Measurements from ENCODE around the gene SHOC2.

Gene SHOC2

DNA sequence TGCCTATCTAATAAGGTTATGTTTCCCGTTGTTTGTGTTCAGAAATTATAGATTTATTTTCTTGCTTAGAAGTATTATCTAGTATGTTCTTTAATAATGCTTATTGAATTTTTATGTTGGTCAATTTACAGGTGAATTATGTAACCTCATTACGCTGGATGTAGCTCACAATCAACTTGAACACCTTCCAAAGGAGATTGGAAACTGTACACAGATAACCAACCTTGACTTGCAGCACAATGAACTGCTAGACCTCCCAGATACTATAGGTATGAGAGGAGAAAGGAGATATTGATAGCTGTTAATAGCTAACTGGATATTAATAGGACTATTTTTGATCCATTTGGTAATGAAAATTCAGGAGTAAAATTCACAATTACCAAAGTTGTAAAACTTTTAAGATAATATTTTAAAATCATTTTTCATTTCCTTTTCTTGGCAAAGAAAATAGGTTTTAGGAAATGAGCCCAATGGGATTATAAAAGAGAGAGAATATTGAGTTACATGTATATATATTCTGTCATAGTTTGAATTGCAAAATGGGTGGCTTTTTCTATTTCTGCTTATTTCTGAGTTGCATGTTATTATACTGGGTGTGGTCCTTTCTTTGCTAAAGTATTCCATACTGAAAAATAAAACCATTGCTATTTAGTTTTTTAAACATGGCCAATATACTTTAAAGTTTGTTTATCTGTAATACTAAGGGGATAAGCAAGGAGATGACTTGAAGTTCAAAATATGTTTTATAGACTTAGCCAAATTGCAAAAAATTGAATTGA lies 66.3 kb downstream of the SHOC2 start:
- Histone ChIP-seq H3K9me3 (ENCODE audit: control insufficient read depth in 2 of 2, low read length in 2 of 2) (no peaks in the 10 kb centered on the region), H3K27ac (ENCODE audit: low read length) (no peak overlapping the region), H3K36me3 (ENCODE audit: control insufficient read depth in 2 of 2, insufficient read depth in 2 of 2, low read length in 2 of 2) (no peaks in the 10 kb centered on the region), H3K4me1 (ENCODE audit: control insufficient read depth, insufficient read depth, low read length) (no peaks in the 10 kb centered on the region), H3K27me3 (ENCODE audit: control insufficient read depth in 1 of 2, insufficient read depth in 2 of 2, low read length in 2 of 2) (no peaks in the 10 kb centered on the region), H3K4me3 (ENCODE audit: low read length in 2 of 2) (no peak overlapping the region), H3K9ac (ENCODE audit: low read length in 2 of 2) (no peak overlapping the region)

DNA sequence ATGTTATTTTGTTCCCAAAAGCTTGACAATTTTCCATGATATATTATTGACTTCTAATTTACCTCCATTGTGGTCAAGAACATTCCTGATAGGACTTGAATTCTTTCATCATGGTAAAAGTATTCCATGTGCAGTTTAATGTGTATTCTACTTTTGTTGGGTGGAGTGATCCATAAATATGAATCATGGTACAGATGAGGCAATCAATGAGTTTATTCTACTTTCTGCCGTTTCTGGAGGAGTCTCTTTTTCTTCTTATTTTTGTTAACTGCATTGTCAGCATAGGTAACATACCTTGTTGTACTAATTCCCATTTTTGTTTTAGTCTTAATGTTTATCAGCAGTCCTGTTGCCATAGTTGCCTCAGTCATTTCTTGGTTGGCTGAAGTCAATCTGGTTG lies 69.6 kb downstream of the SHOC2 start:
- Histone ChIP-seq H3K9me3 (ENCODE audit: control insufficient read depth in 2 of 2, low read length in 2 of 2) (no peaks in the 10 kb centered on the region), H3K9ac (ENCODE audit: low read length in 2 of 2) (no peak overlapping the region), H3K4me3 (ENCODE audit: low read length in 2 of 2) (no peak overlapping the region), H3K4me1 (ENCODE audit: control insufficient read depth, insufficient read depth, low read length) (no peaks in the 10 kb centered on the region), H3K27me3 (ENCODE audit: control insufficient read depth in 1 of 2, insufficient read depth in 2 of 2, low read length in 2 of 2) (no peaks in the 10 kb centered on the region), H3K27ac (ENCODE audit: low read length) (no peak overlapping the region), H3K36me3 (ENCODE audit: control insufficient read depth in 2 of 2, insufficient read depth in 2 of 2, low read length in 2 of 2) (no peaks in the 10 kb centered on the region)

DNA sequence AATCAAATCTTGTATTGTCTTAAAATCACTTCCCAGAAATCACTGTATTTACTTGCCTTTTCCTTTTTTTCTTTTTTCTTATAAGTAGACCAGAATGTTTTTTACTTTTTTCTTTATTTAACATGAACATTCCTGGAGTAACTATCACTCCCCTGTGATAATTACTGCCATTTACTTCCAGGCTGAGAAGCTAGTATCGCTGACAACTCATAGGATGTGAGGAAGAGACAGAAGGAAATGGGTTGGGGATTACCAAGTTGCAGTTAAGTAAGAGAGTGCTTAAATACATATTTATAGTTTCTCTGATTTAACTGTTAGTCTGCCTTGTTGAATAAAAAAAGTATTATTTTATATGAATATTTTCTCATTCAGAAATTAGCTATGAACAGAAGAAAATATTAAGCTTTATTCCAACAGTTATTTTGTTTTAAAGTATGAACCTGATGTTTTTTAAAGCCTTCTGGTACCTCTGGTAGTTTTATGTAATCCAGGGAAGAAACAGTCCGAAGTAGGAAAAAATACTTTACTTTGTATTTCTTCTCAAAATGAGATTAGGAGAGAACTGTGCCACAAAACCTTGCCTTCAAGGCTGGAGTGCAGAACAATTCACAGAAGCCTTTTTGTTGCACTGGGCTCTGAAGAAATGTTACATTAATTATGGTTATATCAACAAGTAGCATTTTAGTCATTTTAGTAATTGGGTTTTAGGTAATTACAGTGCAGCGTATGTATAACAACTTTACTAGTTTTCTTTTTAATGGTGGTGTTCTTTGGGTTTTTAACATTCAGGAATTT lies 72.8 kb downstream of the SHOC2 start:
- Histone ChIP-seq H3K4me3 (ENCODE audit: low read length in 2 of 2) (no peak overlapping the region), H3K9me3 (ENCODE audit: control insufficient read depth in 2 of 2, low read length in 2 of 2) (no peaks in the 10 kb centered on the region), H3K27ac (ENCODE audit: low read length) (no peak overlapping the region), H3K9ac (ENCODE audit: low read length in 2 of 2) (no peak overlapping the region), H3K36me3 (ENCODE audit: control insufficient read depth in 2 of 2, insufficient read depth in 2 of 2, low read length in 2 of 2) (no peaks in the 10 kb centered on the region), H3K4me1 (ENCODE audit: control insufficient read depth, insufficient read depth, low read length) (no peaks in the 10 kb centered on the region), H3K27me3 (ENCODE audit: control insufficient read depth in 1 of 2, insufficient read depth in 2 of 2, low read length in 2 of 2) (no peaks in the 10 kb centered on the region)

DNA sequence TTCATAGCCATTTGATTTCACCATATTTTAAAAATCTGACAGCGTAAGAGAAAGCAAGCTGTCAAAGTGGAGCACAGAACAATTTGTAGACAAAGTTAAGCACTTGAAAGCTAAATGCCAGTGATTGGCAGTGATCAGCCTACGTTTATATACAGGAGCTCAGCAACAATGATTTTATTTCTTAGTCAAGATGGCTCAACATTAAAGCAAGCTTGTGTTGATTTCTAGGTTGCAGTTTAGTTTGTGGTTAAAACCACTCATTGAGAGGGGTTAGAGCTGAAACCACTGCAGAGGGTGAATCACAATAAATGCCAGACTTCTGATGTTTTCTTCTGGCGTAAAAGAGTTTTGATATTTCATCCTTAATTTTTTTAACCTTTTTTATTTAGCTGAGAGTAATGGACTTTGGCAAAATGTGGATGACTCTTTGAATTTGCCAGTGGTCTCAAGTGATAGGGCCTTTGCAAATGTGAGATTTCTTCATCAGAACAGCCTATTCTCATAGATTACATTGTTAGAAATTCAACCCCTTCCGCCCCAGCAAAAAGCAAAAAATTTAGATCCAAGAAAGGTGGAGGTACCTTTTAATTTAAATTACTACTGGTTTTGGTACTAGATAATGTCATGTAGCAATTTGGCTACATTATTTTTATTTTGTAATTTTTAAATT lies 73.8 kb downstream of the SHOC2 start:
- no peak overlapping the region for H3K4me3 ChIP-seq (ENCODE audit: low read length in 2 of 2)
- no peak overlapping the region for H3K9ac ChIP-seq (ENCODE audit: low read length in 2 of 2)
- H3K27ac ChIP-seq (ENCODE audit: low read length), result no peak overlapping the region
- no peaks in the 10 kb centered on the region for H3K4me1 ChIP-seq (ENCODE audit: control insufficient read depth, insufficient read depth, low read length)
- no peaks in the 10 kb centered on the region for H3K9me3 ChIP-seq (ENCODE audit: control insufficient read depth in 2 of 2, low read length in 2 of 2)
- no peaks in the 10 kb centered on the region for H3K27me3 ChIP-seq (ENCODE audit: control insufficient read depth in 1 of 2, insufficient read depth in 2 of 2, low read length in 2 of 2)
- H3K36me3 ChIP-seq (ENCODE audit: control insufficient read depth in 2 of 2, insufficient read depth in 2 of 2, low read length in 2 of 2), result no peaks in the 10 kb centered on the region

DNA sequence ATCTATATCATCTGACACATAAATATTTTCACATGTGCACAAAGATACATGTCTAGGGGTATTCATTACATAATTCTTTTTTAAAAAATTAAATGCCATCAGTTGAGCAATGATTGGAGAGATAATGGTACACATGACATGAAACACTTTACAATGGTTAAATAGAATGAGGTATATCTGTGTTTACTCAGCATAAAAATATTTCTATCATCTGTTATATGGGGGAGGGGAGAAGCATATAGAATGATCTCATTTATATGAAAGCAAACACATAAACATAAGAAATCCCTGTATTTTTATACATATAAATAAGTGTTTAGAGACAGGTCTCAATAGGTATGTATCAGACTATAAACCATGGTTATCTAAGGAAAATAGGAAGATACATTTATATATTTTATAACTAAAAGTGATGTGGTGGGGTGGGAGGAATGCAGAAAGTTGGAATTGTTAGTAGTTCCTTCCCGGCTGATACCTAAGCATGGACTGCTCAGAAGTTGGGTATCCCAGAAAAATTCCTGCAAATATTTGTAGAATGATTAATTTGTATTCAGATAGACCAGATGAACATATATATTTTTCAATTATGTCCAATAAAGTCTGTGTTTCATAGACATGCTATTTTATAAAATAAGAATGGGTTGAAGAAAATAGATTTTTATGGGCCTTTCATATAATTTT lies 75.1 kb downstream of the SHOC2 start:
- H3K4me1 ChIP-seq (ENCODE audit: control insufficient read depth, insufficient read depth, low read length), result no peaks in the 10 kb centered on the region
- H3K36me3 ChIP-seq (ENCODE audit: control insufficient read depth in 2 of 2, insufficient read depth in 2 of 2, low read length in 2 of 2), result no peaks in the 10 kb centered on the region
- H3K9me3 ChIP-seq (ENCODE audit: control insufficient read depth in 2 of 2, low read length in 2 of 2), result no peaks in the 10 kb centered on the region
- no peak overlapping the region for H3K27ac ChIP-seq (ENCODE audit: low read length)
- H3K4me3 ChIP-seq (ENCODE audit: low read length in 2 of 2), result no peak overlapping the region
- no peak overlapping the region for H3K9ac ChIP-seq (ENCODE audit: low read length in 2 of 2)
- no peaks in the 10 kb centered on the region for H3K27me3 ChIP-seq (ENCODE audit: control insufficient read depth in 1 of 2, insufficient read depth in 2 of 2, low read length in 2 of 2)

DNA sequence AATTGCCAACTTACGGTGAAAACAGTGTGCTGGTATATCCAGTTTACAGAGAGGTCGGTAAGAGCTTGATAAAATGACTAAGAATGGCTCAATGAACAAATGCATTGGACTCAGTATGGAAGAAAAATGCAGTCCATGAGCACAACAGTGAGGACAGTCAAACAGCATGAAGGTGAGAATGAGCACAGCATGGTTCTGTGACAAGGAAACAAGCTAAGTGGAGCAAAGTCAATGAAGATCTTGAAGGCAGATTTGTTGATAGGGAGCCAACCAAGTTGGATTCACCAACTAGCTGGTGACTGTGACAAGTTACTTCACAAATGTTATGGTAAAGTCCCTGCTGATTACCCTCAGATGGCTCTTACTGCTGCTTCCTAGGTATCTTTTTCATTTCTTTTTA lies 75.9 kb downstream of the SHOC2 start:
- Histone ChIP-seq H3K4me3 (ENCODE audit: low read length in 2 of 2) (no peak overlapping the region), H3K4me1 (ENCODE audit: control insufficient read depth, insufficient read depth, low read length) (no peaks in the 10 kb centered on the region), H3K9me3 (ENCODE audit: control insufficient read depth in 2 of 2, low read length in 2 of 2) (no peaks in the 10 kb centered on the region), H3K27me3 (ENCODE audit: control insufficient read depth in 1 of 2, insufficient read depth in 2 of 2, low read length in 2 of 2) (no peaks in the 10 kb centered on the region), H3K9ac (ENCODE audit: low read length in 2 of 2) (no peak overlapping the region), H3K27ac (ENCODE audit: low read length) (no peak overlapping the region), H3K36me3 (ENCODE audit: control insufficient read depth in 2 of 2, insufficient read depth in 2 of 2, low read length in 2 of 2) (no peaks in the 10 kb centered on the region)

DNA sequence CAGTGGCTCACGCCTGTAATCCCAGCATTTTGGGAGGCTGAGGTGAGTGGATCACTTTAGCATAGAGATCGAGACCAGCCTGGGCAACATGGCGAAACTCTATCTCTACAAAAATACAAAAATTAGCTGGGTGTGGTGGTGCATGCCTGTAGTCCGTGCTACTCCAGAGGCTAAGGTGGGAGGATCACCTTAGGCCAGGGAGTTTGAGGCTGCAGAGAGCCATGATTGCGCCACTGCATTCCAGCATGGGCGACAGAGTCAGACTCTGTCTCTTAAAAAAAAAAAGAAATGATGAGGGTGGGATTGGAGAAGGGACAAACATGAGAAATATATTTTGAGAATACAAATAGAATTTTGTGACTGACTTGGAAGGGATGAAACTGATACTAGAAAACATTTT lies 76.9 kb downstream of the SHOC2 start:
- H3K27ac ChIP-seq (ENCODE audit: low read length), result no peak overlapping the region
- no peak overlapping the region for H3K4me3 ChIP-seq (ENCODE audit: low read length in 2 of 2)
- no peaks in the 10 kb centered on the region for H3K4me1 ChIP-seq (ENCODE audit: control insufficient read depth, insufficient read depth, low read length)
- no peaks in the 10 kb centered on the region for H3K36me3 ChIP-seq (ENCODE audit: control insufficient read depth in 2 of 2, insufficient read depth in 2 of 2, low read length in 2 of 2)
- no peaks in the 10 kb centered on the region for H3K27me3 ChIP-seq (ENCODE audit: control insufficient read depth in 1 of 2, insufficient read depth in 2 of 2, low read length in 2 of 2)
- no peaks in the 10 kb centered on the region for H3K9me3 ChIP-seq (ENCODE audit: control insufficient read depth in 2 of 2, low read length in 2 of 2)
- H3K9ac ChIP-seq (ENCODE audit: low read length in 2 of 2), result no peak overlapping the region

DNA sequence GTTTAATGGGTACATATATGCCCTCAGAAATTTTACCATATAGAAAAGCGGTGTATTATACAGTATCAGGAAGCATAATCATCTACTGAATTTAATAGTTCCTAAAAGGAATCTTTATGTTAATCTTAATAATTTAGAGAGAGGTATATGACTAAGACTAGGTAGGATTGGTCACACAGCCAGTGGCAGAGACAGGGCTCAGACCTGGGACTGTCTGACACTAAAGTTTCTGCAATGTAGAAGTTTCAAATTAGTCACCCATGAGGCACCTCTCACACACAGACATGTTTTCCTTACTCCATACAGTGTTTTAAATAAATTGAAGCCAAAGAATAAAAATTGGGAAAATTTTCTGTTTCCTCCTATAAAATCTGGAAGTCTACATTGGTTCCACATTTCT lies 84.6 kb downstream of the SHOC2 start:
- Histone ChIP-seq H3K9ac (ENCODE audit: low read length in 2 of 2) (no peak overlapping the region), H3K4me3 (ENCODE audit: low read length in 2 of 2) (no peak overlapping the region), H3K27ac (ENCODE audit: low read length) (no peak overlapping the region), H3K4me1 (ENCODE audit: control insufficient read depth, insufficient read depth, low read length) (no peaks in the 10 kb centered on the region), H3K36me3 (ENCODE audit: control insufficient read depth in 2 of 2, insufficient read depth in 2 of 2, low read length in 2 of 2) (peaks cover 0 to 2% of the 10 kb centered on the region in 2 donors), H3K9me3 (ENCODE audit: control insufficient read depth in 2 of 2, low read length in 2 of 2) (no peaks in the 10 kb centered on the region), H3K27me3 (ENCODE audit: control insufficient read depth in 1 of 2, insufficient read depth in 2 of 2, low read length in 2 of 2) (no peaks in the 10 kb centered on the region)

GRCh38 chr10:111007486-111007885 lies 88.1 kb downstream of the SHOC2 start:
- Histone ChIP-seq H3K27me3 (ENCODE audit: control insufficient read depth in 1 of 2, insufficient read depth in 2 of 2, low read length in 2 of 2) (no peaks in the 10 kb centered on the region), H3K4me1 (ENCODE audit: control insufficient read depth, insufficient read depth, low read length) (no peaks in the 10 kb centered on the region), H3K27ac (ENCODE audit: low read length) (no peak overlapping the region), H3K9me3 (ENCODE audit: control insufficient read depth in 2 of 2, low read length in 2 of 2) (no peaks in the 10 kb centered on the region), H3K36me3 (ENCODE audit: control insufficient read depth in 2 of 2, insufficient read depth in 2 of 2, low read length in 2 of 2) (peaks cover 0 to 5% of the 10 kb centered on the region in 2 donors), H3K9ac (ENCODE audit: low read length in 2 of 2) (no peak overlapping the region), H3K4me3 (ENCODE audit: low read length in 2 of 2) (no peak overlapping the region)

GRCh38 chr10:111015181-111015580 lies 95.8 kb downstream of the SHOC2 start:
- Histone ChIP-seq H3K4me1 (ENCODE audit: control insufficient read depth, insufficient read depth, low read length) (no peaks in the 10 kb centered on the region), H3K27me3 (ENCODE audit: control insufficient read depth in 1 of 2, insufficient read depth in 2 of 2, low read length in 2 of 2) (no peaks in the 10 kb centered on the region), H3K27ac (ENCODE audit: low read length) (no peak overlapping the region), H3K9ac (ENCODE audit: low read length in 2 of 2) (no peak overlapping the region), H3K9me3 (ENCODE audit: control insufficient read depth in 2 of 2, low read length in 2 of 2) (no peaks in the 10 kb centered on the region), H3K4me3 (ENCODE audit: low read length in 2 of 2) (no peak overlapping the region), H3K36me3 (ENCODE audit: control insufficient read depth in 2 of 2, insufficient read depth in 2 of 2, low read length in 2 of 2) (no peaks in the 10 kb centered on the region)

Measured in stomach smooth muscle (tissue), 2 donors.